Stimulated activated CD4-positive, alpha-beta T cell treated with anti-CD3 and anti-CD28 coated beads, Interleukin-4, amount 100 ng/mL, for 1 hour (primary cell): Measurements from ENCODE around the gene MAML1.
A peak's percentile ranks its signal among the peaks of the same experiment; 100 is the strongest.
"Not testable (repeated sequence)": the region's sequence is repeated elsewhere in the genome, so short reads cannot be mapped to it uniquely, and the experiment has no call there.

Experiments used
- DNase-seq: peaks from one replicate; pipeline ENCODE4 v3.0.0-alpha.2; 2020

MAML1 gene, protein sequence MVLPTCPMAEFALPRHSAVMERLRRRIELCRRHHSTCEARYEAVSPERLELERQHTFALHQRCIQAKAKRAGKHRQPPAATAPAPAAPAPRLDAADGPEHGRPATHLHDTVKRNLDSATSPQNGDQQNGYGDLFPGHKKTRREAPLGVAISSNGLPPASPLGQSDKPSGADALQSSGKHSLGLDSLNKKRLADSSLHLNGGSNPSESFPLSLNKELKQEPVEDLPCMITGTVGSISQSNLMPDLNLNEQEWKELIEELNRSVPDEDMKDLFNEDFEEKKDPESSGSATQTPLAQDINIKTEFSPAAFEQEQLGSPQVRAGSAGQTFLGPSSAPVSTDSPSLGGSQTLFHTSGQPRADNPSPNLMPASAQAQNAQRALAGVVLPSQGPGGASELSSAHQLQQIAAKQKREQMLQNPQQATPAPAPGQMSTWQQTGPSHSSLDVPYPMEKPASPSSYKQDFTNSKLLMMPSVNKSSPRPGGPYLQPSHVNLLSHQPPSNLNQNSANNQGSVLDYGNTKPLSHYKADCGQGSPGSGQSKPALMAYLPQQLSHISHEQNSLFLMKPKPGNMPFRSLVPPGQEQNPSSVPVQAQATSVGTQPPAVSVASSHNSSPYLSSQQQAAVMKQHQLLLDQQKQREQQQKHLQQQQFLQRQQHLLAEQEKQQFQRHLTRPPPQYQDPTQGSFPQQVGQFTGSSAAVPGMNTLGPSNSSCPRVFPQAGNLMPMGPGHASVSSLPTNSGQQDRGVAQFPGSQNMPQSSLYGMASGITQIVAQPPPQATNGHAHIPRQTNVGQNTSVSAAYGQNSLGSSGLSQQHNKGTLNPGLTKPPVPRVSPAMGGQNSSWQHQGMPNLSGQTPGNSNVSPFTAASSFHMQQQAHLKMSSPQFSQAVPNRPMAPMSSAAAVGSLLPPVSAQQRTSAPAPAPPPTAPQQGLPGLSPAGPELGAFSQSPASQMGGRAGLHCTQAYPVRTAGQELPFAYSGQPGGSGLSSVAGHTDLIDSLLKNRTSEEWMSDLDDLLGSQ

DNA sequence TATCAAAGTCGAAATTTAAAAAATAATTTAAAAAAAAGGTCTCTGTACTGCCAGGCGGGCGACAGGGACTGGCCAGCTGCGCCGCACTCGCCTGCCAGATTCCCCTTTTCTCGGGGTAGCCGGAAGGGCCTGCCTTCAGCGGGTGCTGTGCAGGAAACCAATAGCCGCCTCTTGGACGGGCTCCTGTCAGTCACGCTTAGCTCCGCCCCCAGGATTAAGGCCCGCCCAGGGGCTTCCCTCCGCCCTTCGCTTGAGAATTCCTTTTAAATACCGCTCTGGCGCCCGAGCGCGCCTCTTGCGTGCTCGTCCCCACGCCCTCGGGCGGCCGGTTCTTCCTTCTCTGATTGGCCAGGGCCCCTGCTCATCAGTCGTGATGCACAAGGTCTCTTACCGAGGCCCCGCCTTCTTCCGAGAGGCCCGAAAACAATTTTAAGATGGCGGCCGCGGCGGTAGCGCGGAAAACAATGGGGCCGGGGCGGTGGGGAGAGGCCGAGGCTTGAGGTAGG, at the start of gene MAML1:
MAML1 (plus strand) TSS at position 411 of the 506 bp plus-strand sequence. CDS start 291 bp downstream, outside the sequence.
- peak; percentile 99 for DNase-seq

DNA sequence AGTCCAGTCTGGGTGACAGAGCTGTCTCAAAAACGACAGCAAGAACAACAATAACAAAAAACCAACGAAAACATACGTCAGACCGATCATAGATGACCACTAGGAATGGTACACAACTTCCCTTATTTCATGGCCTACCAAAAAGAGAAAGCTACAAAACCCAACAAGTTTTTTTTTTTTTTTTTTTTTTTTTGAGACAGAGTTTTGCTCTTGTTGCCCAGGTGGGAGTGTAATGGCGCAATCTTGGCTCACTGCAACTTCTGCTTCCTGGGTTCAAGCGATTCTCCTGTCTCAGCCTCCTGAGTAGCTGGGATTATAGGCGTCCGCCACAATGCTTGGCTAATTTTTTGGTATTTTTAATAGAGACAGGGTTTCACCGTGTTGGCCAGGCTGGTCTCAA, 43.4 kb upstream of the MAML1 start:
- not testable (repeated sequence) for DNase-seq

DNA sequence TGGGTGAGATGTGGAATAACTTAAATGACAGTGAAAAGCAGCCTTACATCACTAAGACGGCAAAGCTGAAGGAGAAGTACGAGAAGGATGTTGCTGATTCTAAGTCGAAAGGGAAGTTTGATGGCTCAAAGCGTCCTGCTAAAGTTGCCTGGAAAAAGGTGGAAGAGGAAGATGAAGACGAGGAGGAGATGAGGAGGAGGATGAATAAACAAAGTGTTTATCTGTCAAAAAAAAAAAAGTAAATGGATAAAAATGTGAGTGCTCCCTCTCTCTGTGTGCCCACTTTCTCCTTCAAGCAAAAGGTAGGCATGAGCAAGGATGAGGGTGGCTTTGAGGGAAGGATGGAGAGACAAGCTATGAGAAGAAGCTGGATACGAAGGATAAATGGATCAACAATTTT, 38.1 kb upstream of the MAML1 start:
- no peak for DNase-seq

DNA sequence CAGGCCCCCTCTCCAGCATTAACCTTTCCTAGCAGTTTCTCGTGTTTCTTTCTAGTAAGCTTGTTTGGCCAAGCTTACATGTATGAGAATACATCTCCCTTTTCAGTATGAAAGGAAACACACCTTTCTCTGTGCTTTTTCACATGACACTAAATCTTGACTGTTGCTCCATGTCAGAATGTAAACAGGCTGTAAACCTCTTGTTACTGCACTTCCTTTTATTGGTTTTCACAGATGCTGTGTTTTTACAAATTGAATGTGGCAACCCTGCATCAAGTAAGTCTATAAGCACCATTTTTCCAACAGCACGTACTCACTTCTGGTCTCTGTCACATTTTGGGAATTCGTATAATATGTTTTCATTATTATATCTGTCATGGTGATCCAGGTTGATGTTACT, 36.0 kb upstream of the MAML1 start:
- no peak for DNase-seq

DNA sequence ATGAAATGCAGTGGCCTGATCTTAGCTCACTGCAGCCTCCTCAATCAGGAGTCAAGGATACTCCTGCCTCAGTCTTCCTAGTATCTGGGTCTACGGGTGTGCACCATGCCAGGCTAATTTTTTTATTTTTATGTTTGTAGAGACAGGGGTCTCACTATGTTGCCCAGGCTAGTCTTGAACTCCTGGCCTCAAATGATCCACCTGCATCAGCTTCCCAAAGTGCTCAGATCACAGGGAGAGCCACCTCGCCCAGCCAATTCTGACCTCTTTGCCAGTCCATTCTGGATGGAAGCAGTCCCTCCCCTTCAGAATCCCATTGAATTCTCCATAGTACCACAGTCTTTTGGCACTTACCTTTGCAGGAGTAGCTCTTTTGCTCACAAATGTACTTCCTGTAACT, 35.5 kb upstream of the MAML1 start:
- no peak for DNase-seq

DNA sequence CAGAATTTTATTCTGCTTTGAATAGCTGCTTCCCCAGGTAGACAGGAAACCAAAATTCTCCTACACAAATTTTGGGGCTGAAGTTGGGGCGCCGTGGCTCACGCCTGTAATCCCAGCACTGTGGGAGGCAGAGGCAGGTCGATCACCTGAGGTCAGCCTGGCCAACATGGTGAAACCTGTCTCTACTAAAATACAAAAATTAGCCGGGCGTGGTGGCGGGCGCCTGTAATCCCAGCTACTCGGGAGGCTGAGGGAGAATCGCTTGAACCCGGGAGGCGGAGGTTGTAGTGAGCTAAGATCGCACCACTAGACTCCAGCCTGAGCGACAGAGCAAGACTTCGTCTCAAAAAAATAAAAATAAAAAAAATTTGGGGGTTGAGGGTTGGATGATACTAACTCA, 35.1 kb upstream of the MAML1 start:
- not testable (repeated sequence) for DNase-seq

DNA sequence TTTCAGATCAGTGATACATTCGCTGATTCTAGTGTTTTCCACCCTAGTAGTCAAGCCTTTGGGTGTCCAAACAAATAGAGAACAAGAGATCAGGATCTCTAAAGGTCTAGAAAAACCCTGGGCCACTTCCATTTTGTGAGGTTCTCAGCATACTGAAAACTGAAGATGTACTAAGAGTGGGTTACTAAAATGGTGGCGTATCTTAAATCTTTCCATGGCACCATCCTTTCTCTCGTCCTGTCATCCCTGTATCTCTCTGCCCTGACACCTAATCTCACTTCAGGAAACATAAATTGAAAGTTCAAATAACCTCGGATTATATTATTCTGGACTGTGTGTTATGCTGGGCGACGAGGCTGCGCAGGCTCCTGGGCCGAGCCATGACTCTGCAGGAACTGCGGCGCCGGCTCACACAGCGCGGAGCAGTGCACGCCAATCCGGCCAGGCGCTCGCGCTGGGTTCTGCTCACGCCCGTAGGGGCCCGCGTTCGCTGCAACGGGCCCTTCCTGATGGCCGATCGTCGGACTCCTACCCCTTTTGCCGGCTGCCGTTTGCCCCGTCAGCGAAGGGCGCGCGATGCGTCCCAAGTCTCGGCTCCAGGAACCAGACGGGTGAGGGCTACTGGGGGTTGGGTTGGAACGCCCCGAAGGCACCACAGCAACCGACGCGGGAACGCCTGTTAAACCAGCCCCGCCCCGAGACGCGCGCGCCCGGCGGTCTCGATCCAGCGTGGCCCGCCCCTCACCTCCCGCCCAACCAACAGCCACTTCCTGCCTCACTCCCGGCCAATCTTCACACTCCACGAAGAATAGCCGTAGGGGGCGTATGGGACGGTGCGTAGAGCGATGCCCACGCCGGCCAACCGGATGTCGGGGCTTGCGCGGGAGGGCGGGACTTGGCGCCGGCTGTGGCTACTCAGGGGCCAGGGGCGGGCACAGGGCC, 34.4 kb upstream of the MAML1 start:
- peak; percentile 98 for DNase-seq

DNA sequence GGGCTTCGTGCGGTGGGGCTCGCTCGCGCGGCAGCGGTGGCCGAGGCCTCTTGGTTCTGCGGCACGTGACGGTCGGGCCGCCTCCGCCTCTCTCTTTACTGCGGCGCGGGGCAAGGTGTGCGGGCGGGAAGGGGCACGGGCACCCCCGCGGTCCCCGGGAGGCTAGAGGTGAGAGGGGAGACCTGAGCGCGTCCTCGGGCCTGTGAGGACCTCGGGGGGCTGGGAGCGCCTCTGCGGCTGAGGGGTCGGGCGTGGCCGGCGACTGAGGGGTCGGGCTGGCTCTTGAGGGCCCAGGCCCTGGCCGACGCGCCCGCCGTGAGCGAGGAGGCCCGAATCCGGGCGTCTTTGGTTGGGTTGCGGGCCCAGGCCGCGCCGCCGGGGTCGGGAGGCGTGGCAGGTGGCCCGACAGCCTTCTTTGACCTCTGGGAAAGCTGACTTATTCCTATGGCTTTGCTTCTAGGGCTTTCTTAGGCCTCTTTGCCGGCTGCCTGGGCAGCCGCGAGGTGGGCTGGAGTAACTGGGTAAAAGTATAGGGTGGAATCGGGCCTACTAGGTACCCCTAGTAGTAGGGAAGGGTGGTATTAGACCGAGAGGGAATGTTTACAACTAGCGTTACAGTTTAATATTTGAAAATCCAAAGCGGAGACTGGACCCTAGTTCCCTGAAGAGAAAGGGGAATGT, 33.5 kb upstream of the MAML1 start, which contains the start of gene CANX:
CANX (plus strand) TSS at position 33 of the 681 bp plus-strand sequence. CDS start 6,715 bp downstream, outside the sequence.
- DNase-seq, result no peak

DNA sequence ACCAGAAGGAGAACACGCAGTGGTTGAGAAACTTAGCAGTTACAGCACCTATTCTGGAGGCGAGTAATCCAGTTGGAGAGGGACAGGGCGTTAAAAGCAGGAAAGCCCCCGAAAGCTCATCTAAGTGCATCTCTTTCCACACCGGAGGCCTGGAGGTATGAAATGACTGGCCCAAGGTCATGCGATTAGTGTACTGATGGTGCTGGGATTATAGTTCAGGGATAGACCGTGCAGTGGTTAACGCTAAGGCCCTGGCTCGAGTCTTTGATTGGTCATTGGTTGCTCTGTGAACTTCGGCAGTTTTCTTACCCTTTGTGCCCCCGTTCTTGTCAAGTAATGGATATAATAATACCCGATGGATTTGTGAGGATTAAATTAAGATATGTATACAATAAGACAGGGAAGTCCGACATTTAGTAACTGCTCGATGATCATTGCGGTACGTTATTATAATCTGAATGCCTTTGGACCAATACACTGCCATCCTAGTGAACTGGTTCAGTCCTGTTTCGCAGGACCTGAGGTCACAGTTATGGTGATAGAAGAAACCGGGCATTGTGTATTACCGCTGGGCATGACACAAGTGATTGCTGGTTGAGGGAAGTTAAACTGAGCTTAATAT, 32.9 kb upstream of the MAML1 start:
- peak; percentile 20 for DNase-seq

DNA sequence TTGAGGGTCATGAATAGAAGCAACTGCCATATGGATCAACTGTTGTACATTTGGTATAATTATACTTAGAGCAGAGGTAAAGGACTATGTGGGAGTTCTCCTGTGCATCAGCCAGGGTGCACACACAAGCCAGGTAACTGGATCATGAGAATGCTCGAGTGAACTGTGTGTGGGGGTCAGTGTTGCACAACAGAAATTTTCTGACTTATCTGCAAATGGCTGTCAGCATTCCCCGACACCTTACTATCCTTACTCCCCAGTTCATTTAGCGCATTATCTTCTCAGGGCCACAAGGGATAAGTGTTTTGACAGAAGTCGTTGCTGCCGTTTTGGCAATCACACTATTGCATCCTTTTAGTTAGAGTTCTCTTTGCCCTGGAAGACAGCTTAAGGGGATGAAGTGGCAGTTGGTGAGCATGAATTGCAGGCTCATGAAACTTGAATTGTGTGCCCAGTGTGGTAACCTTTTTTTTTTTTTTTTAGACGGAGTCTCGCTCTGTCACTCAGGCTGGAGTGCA, 32.2 kb upstream of the MAML1 start:
- DNase-seq, result no peak

DNA sequence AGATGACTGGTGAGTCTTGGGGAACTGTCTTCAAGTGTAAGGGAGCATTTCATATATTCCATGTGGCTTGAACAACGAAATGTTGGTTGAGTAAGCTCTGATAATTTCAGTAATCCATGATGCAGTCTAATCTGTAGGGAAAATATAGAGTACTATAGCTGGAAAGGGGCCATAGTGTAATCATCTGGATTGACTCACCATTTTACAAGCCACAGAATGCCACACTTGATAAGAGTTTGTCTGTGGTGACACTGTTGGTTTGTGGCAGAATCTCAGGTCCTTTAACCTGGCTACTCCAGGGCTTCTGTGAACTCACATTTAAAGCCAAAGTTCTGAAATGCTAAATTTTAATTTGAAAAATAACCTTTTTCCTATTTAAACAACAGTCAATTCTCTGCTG, 16.3 kb upstream of the MAML1 start:
- DNase-seq, result no peak

DNA sequence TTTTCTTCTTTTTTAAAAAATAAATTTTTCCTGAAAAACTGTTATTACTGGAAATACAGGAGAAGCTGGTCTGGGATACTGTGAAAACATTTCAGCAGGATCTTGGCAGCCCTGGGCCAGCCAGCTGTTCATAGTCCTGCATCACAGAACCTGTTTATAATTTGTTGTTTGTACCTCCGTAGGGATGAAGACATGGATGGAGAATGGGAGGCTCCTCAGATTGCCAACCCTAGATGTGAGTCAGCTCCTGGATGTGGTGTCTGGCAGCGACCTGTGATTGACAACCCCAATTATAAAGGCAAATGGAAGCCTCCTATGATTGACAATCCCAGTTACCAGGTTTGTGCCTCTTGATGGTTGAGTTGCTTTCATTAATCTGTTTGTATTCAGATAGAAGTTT, 12.4 kb upstream of the MAML1 start:
- DNase-seq, result no peak

DNA sequence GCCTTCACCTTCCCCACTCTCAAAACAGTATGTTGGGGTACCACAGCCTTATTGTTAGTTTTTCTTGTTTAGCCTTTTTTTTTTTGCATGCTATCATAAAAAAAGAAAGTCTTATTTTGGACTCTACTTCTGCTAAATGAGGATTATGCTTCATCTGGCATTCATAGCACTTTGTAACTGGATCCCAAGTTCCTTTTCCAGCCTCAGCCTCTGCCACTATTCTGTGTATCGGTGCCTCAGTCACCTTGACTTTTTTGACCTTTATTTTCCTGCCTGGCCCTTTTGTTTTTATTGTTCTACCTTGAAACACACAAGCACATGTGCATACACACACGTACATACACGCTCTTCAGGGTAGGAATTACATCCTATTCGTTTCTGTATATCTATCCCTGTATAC, 8.5 kb upstream of the MAML1 start:
- no peak for DNase-seq

DNA sequence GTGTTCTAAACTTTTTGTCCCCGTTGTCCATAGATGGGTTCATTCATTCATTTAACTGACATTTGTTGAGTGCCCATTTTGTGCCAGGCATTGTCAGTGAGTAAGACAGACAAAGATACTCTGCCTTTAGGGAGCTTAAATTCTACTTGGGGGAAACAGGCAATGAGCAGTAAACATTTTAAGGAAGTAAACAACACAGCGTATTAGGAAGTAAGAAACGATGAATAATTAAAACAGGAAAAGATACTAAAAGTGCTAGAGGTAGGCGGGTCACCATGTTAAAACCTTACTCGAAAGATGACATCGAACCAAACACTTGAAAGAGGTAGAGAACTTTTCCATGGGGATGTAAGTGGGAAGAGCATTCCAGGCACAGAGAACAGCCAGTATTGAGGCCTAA, 5.5 kb upstream of the MAML1 start:
- no peak for DNase-seq

DNA sequence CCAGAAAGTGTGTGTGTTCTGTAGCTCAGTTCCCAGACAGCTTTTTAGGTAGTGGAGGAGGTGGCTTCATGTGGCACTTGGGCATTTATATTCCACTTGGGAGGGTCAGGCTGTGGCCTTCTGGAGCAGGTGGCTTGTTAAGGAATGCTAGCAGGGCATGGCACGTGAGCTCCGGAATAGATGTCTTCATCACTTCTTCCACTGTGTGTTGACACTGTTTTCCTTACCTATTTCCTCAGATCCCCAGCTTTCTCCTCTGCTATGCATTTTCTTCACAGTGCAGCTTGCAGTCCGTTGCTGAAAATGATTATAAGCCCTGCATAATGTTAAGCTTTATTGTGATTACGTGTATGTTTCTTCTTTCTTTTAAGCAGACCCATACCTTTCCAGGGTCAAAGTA, 3.3 kb upstream of the MAML1 start:
- DNase-seq, result no peak

DNA sequence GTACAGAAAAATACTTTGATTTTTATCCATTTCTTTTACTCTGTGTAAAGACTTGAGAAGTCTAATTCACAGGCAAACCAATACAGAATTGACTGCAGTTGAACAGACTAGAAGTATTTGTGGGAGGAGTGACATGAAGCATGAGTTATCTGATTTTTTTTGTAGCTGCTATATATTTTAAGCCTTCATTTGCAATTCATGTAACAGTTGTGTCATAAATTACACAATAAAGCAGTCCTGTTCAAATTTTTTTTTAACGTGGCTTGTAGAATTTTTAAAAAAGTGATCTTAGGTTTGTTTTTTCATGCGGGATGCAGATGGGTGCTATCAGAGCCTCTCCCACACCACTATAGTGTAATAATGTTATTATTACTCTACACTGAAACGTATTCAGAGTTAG, 2.9 kb upstream of the MAML1 start:
- no peak for DNase-seq

DNA sequence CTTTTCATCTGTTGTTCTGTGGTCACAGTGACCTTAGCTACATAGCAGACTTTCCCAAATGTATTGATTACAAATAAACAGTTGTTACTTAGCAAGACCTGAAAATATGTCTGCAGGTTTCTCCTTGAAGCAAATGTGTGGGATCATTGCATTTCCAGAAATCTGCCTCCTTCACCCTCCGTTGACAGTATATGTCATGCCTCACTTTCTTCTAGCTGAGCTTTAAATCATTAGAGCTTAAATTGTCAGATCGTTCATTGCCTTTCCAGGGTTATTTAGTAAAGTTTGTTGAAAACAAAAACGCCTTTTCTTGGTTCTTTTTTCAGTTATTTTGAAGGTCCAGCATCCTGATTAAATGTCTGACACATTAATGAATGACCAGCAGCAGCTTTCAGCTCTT, 2.3 kb upstream of the MAML1 start:
- DNase-seq, result no peak

DNA sequence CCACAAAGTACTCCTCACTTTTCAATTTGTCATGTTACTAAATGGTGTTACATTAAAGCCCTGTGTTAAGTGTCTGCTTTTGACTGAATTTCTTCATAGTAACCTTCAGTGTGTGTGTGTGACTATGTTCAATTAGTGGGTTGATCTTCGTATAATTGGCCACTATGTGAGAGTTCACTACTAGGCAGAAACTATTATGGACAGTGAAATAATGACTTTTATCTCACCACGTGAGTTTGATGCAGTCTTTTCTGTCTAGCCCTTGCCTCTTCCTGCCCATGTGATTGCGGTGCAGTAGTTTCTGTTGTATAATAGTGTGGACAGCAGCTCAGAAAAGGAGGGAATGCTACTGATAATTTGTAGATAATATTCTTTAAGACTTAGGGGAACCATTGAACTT, 1.8 kb upstream of the MAML1 start:
- no peak for DNase-seq

DNA sequence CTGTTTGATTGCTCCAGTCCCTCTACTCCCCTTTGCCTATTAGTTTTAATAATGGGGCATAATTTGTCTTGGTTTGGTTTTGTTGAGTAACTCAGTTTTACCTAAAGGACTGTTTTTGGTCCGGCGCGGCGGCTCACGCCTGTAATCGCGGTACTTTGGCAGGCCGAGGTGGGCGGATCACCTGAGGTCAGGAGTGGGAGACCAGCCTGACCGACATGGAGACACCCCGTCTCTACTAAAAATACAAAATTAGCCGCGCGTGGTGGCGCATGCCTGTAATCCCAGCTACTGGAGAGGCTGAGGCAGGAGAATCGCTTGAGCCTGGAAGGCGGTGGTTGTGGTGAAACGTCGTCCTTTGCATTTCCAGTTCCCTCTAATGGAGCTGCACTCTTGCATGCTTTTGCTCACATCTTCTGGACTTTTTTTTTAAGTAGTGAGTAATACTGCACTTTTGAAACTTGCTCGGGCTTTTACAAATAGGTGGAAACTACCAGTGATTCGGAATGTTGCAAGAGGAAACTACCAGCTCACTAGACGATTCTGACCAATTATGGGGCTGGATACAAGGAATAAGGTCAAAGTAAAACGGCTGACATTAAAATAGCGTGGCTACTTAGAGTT, 721 bp upstream of the MAML1 start:
- peak; percentile 23 for DNase-seq
